H9 (cell line): ENCODE results near the gene OSBPL8. TPM values are rescaled to one million over a fixed set of nuclear protein-coding genes. Genes with fewer than 3 reads are reported as not detected.

Source experiments
- DNase-seq: peaks from one replicate; pipeline ENCODE4 v3.0.0-alpha.2; 2017
- H2AFZ ChIP-seq: one replicate; pipeline ENCODE4 v1.6.1; 2013; ENCODE audit warnings: mild to moderate bottlenecking, low read length, control low read depth, moderate library complexity
- H2AK5ac ChIP-seq: 2 replicates; pipeline ENCODE4 v1.6.1; 2013; ENCODE audit warnings: low read length, control low read depth, mixed read lengths; ENCODE audit not compliant: insufficient read length
- H2BK120ac ChIP-seq: one replicate; pipeline ENCODE4 v1.6.1; 2013; ENCODE audit warnings: low read depth, mild to moderate bottlenecking, low read length, control low read depth, inconsistent platforms; ENCODE audit not compliant: poor library complexity, severe bottlenecking
- H2BK12ac ChIP-seq: 2 replicates; pipeline ENCODE4 v1.6.1; 2013; ENCODE audit warnings: low read length, control low read depth, mixed read lengths, low read depth; ENCODE audit not compliant: insufficient read length
- H2BK15ac ChIP-seq: 2 replicates; pipeline ENCODE4 v1.6.1; 2013; ENCODE audit warnings: low read depth, low read length, control low read depth
- H2BK20ac ChIP-seq: one replicate; pipeline ENCODE4 v1.6.1; 2013; ENCODE audit warnings: low read depth, mild to moderate bottlenecking, low read length, control low read depth, inconsistent platforms; ENCODE audit not compliant: poor library complexity, severe bottlenecking
- H2BK5ac ChIP-seq: 2 replicates; pipeline ENCODE4 v1.6.1; 2013; ENCODE audit warnings: low read length, control low read depth, mixed read lengths; ENCODE audit not compliant: insufficient read length
- H3K14ac ChIP-seq: 2 replicates; pipeline ENCODE4 v1.6.1; 2013; ENCODE audit warnings: low read length, control low read depth; ENCODE audit not compliant: insufficient read depth
- H3K18ac ChIP-seq: 2 replicates; pipeline ENCODE4 v1.6.1; 2013; ENCODE audit warnings: low read depth, mild to moderate bottlenecking, mixed read lengths, low read length, control low read depth; ENCODE audit not compliant: insufficient read length
- H3K23ac ChIP-seq: 2 replicates; pipeline ENCODE4 v1.6.1; 2013; ENCODE audit warnings: low read length, control low read depth, mixed read lengths, low read depth; ENCODE audit not compliant: insufficient read length
- H3K23me2 ChIP-seq: 2 replicates; pipeline ENCODE4 v1.6.1; 2013; ENCODE audit warnings: low read depth, mild to moderate bottlenecking, mixed read lengths, low read length, control low read depth; ENCODE audit not compliant: insufficient read length, poor library complexity, severe bottlenecking
- H3K27ac ChIP-seq: 2 replicates; pipeline ENCODE4 v1.5.1; 2013; ENCODE audit warnings: low read length, control low read depth, mixed read lengths, low read depth; ENCODE audit not compliant: insufficient read length
- H3K27me3 ChIP-seq: 2 replicates; pipeline ENCODE4 v1.6.1; 2013; ENCODE audit warnings: low read length, control low read depth, inconsistent platforms; ENCODE audit not compliant: insufficient read depth
- H3K4ac ChIP-seq: 2 replicates; pipeline ENCODE4 v1.6.1; 2013; ENCODE audit warnings: low read depth, mild to moderate bottlenecking, control low read depth, inconsistent platforms, low read length, moderate library complexity
- H3K4me1 ChIP-seq: 2 replicates; pipeline ENCODE4 v1.6.1; 2013; ENCODE audit warnings: low read length, control low read depth, inconsistent platforms; ENCODE audit not compliant: insufficient read depth
- H3K4me2 ChIP-seq: 2 replicates; pipeline ENCODE4 v1.6.1; 2013; ENCODE audit warnings: low read length, control low read depth, mixed read lengths; ENCODE audit not compliant: insufficient read length, insufficient read depth
- H3K56ac ChIP-seq: 2 replicates; pipeline ENCODE4 v1.6.1; 2013; ENCODE audit warnings: low read depth, mild to moderate bottlenecking, mixed read lengths, low read length, control low read depth; ENCODE audit not compliant: insufficient read length
- H3K79me1 ChIP-seq: 2 replicates; pipeline ENCODE4 v1.6.1; 2013; ENCODE audit warnings: low read depth, mild to moderate bottlenecking, moderate library complexity, low read length, control low read depth, inconsistent platforms; ENCODE audit not compliant: insufficient read depth, poor library complexity, severe bottlenecking
- H3K79me2 ChIP-seq: 2 replicates; pipeline ENCODE4 v1.6.1; 2013; ENCODE audit warnings: low read length, control low read depth, inconsistent platforms; ENCODE audit not compliant: insufficient read depth
- H3K9ac ChIP-seq: 2 replicates; pipeline ENCODE4 v1.6.1; 2013; ENCODE audit warnings: low read length, control low read depth, mixed read lengths; ENCODE audit not compliant: insufficient read length; ENCODE audit errors: extremely low read depth
- H3K9me3 ChIP-seq: one replicate; pipeline ENCODE4 v1.6.1; 2013; ENCODE audit warnings: low read depth, low read length, inconsistent platforms; ENCODE audit not compliant: control insufficient read depth
- H3T11ph ChIP-seq: one replicate; pipeline ENCODE4 v1.6.1; 2013; ENCODE audit warnings: mild to moderate bottlenecking, low read length, control low read depth, inconsistent platforms
- H4K20me1 ChIP-seq: one replicate; pipeline ENCODE4 v1.6.1; 2013; ENCODE audit not compliant: control insufficient read depth, insufficient read length, insufficient read depth
- H4K5ac ChIP-seq: 2 replicates; pipeline ENCODE4 v1.6.1; 2013; ENCODE audit warnings: low read depth, mild to moderate bottlenecking, mixed read lengths, low read length, control low read depth; ENCODE audit not compliant: insufficient read length
- H4K8ac ChIP-seq: replicated peaks from 2 replicates; pipeline ENCODE4 v1.6.1; 2013; ENCODE audit warnings: low read length, control low read depth, mixed read lengths, low read depth; ENCODE audit not compliant: insufficient read length
- H4K91ac ChIP-seq: 2 replicates; pipeline ENCODE4 v1.6.1; 2013; ENCODE audit warnings: low read depth, mild to moderate bottlenecking, moderate library complexity, mixed read lengths, low read length, control low read depth; ENCODE audit not compliant: insufficient read length
- H3K27ac Mint-ChIP-seq, 3 experiments: 2 replicates in 2 of 3; 3 replicates in 1 of 3; pipeline ENCODE4 v1.8.0; 2020 to 2021; ENCODE audit warnings: mixed read lengths in 3 of 3, mild to moderate bottlenecking in 1 of 3, moderate library complexity in 1 of 3
- H3K27me3 Mint-ChIP-seq: 2 replicates; pipeline ENCODE4 v1.8.0; 2021; ENCODE audit warnings: low read depth, mild to moderate bottlenecking, moderate library complexity, mixed read lengths
- H3K36me3 Mint-ChIP-seq, 3 experiments: 2 replicates in 2 of 3; 3 replicates in 1 of 3; pipeline ENCODE4 v1.8.0; 2020 to 2021; ENCODE audit warnings: low read depth in 3 of 3, mixed read lengths in 3 of 3; ENCODE audit not compliant: insufficient read depth in 1 of 3
- H3K4me1 Mint-ChIP-seq, 2 experiments: 2 replicates each; pipeline ENCODE4 v1.8.0; 2020; ENCODE audit warnings: mixed read lengths in 2 of 2
- H3K4me3 Mint-ChIP-seq, 2 experiments: 2 replicates in 1 of 2; 3 replicates in 1 of 2; pipeline ENCODE4 v1.8.0; 2020 to 2021; ENCODE audit warnings: mild to moderate bottlenecking in 2 of 2, mixed read lengths in 2 of 2, moderate library complexity in 1 of 2
- H3K9me3 Mint-ChIP-seq, 2 experiments: 2 replicates in 1 of 2; 3 replicates in 1 of 2; pipeline ENCODE4 v1.8.0; 2020; ENCODE audit warnings: mild to moderate bottlenecking in 2 of 2, mixed read lengths in 2 of 2, moderate library complexity in 1 of 2
- CTCF ChIP-seq: fragments of 200-600 bp; sonication (generic); conservative IDR thresholded peaks from 3 replicates; pipeline ENCODE4 v1.8.0; 2021; ENCODE audit warnings: antibody characterized with exemption, mild to moderate bottlenecking
- WGBS: extraction: QIAGEN DNeasy Blood & Tissue Kit; methylation state at CpG from one replicate; pipeline ENCODE4 v1.1.7; 2013; ENCODE audit warnings: missing lambda C conversion rate, low lambda C conversion rate, mixed read lengths; ENCODE audit not compliant: insufficient read length; ENCODE audit errors: extremely low coverage; 5-methylcytosine and 5-hydroxymethylcytosine counted together
- total RNA-seq: library from RNA; stranded (reverse); gene quantifications from 2 replicates; pipeline ENCODE4 v1.2.1, GENCODE V29; 2021

Gene OSBPL8
- total RNA-seq, 1 experiment from 2014 or later = 61.2 TPM

GRCh38 chr12:76569685-76570604, 10.4 kb upstream of the OSBPL8 start:
- no peaks in the 10 kb centered on the region for H3K27me3 ChIP-seq
- Mint-ChIP-seq H3K36me3 (peaks cover 12 to 22% (median 14%) of the 10 kb centered on the region in 3 experiments), H3K27ac (no peak overlapping the region; a peak in 1 of 7 replicates), H3K9me3 (peaks cover 22 to 26% of the 10 kb centered on the region in 2 experiments), H3K4me3 (no peak overlapping the region), H3K27me3 (no peaks in the 10 kb centered on the region), H3K4me1 (no peaks in the 10 kb centered on the region)
- H3T11ph ChIP-seq = no peak overlapping the region
- H2BK120ac ChIP-seq = no peak overlapping the region
- H3K14ac ChIP-seq = no peak overlapping the region
- no peak overlapping the region for H3K4me2 ChIP-seq
- no peaks in the 10 kb centered on the region for H3K4me1 ChIP-seq
- H3K27ac ChIP-seq = no peak overlapping the region
- H3K4ac ChIP-seq = no peak overlapping the region
- no peaks in the 10 kb centered on the region for H3K79me2 ChIP-seq
- H3K9me3 ChIP-seq = peaks cover 9% of the 10 kb centered on the region
- no peak overlapping the region for H4K5ac ChIP-seq
- H4K20me1 ChIP-seq = no peaks in the 10 kb centered on the region
- H2AK5ac ChIP-seq = no peak overlapping the region
- no peak overlapping the region for H2BK15ac ChIP-seq
- no peak overlapping the region for H2AFZ ChIP-seq
- no peaks in the 10 kb centered on the region for H3K23me2 ChIP-seq
- H2BK20ac ChIP-seq = no peak overlapping the region
- no peak overlapping the region for H3K23ac ChIP-seq
- TF ChIP-seq CTCF = no peak
- no peak overlapping the region for H4K91ac ChIP-seq
- H3K9ac ChIP-seq = no peak overlapping the region
- no peak overlapping the region for H2BK5ac ChIP-seq
- DNase-seq = no peak
- no peak overlapping the region for H3K18ac ChIP-seq
- H3K56ac ChIP-seq = no peak overlapping the region
- WGBS = no CpG with 5 or more reads among the region's 4 CpGs
- H3K79me1 ChIP-seq = no peaks in the 10 kb centered on the region
- no peak overlapping the region for H2BK12ac ChIP-seq
- H4K8ac ChIP-seq = no peak overlapping the region
